Bone marrow (tissue), 2 donors: ENCODE data around the gene PDIA4.
"Not testable (repeated sequence)": the region's sequence is repeated elsewhere in the genome, so short reads cannot be mapped to it uniquely, and the experiment has no call there.

Source experiments
- DNase-seq, 2 donors: peaks; one replicate each; lab custom pipeline; 2025; lab: John Stamatoyannopoulos, UW

Gene PDIA4, protein sequence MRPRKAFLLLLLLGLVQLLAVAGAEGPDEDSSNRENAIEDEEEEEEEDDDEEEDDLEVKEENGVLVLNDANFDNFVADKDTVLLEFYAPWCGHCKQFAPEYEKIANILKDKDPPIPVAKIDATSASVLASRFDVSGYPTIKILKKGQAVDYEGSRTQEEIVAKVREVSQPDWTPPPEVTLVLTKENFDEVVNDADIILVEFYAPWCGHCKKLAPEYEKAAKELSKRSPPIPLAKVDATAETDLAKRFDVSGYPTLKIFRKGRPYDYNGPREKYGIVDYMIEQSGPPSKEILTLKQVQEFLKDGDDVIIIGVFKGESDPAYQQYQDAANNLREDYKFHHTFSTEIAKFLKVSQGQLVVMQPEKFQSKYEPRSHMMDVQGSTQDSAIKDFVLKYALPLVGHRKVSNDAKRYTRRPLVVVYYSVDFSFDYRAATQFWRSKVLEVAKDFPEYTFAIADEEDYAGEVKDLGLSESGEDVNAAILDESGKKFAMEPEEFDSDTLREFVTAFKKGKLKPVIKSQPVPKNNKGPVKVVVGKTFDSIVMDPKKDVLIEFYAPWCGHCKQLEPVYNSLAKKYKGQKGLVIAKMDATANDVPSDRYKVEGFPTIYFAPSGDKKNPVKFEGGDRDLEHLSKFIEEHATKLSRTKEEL

DNA sequence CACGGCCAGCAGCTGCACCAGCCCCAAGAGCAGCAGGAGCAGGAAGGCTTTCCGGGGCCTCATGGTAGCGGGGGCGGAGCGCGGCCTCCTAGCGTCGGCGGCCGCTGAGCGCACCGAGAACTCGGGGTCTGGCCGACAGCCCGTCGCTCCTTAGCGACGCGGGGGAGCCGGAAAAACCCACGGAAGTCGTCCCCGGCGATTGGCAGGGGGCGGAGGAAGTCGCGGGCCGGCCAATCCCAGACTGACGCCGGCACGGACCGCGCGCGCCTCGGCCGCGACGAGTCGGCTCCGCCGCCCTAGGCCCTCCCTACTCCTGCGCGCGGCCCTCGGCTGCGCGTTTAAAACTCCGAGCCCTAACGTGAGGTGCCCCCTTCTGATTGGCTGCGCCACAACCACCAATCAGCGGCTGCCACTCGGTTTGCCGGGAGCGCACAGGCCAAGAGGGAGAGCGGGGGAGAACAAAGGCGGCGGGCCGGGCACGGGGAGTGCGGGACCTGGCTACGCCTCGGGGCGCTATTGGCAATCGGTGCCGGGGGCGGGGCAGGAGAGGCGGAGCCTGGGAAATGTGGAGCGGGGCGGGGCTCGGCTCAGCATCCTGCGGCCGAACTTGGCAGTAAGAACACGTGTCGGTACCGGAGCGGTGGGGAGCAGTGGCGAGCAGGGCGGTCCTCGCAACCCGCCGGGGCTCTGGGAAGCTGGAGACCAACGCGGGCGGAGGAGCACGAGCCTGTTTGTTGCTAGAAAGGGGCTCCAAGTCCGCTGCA lies at the start of gene PDIA4:
PDIA4 (minus strand) TSS at position 160 of the 764 bp plus-strand sequence; CDS start at position 63, 97 bp downstream.
- peak; percentile 93 to 99 for DNase-seq

DNA sequence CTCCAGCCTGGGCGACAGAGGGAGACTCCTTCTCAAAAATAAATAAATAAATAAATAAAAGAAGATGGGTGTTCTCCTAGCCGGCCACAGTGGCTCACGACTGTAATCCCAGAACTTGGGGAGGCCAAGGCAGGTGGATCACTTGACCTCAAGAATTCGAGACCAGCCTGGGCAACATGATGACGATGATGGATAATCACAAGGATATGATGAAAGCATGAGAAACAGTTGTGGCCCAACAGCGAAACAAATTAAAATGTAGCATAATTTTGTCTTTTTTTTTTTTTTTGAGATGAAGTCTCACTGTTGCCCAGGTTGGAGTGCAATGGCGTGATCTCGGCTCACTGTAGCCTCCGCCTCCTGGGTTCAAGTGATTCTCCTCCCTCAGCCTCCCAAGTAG lies 49.3 kb upstream of the PDIA4 start:
- no peak for DNase-seq

DNA sequence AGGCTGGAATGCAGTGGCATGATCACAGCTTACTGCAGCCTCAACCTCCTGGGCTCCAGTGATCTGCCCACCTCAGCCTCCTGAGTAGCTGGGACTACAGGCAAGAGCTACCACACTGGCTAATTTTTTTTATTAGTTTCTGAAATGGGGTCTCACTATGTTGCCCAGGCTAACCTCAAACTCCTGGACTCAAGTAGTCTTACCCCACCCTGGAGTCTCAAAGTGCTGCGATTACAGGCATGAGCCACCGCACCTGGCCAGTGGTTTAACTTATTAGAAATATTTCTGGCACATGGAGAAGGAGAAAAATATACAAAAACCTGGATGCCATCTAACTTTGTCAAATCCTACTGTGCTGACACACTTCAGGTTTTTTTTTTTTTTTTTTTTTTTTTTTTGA lies 47.0 kb upstream of the PDIA4 start:
- DNase-seq = no peak

DNA sequence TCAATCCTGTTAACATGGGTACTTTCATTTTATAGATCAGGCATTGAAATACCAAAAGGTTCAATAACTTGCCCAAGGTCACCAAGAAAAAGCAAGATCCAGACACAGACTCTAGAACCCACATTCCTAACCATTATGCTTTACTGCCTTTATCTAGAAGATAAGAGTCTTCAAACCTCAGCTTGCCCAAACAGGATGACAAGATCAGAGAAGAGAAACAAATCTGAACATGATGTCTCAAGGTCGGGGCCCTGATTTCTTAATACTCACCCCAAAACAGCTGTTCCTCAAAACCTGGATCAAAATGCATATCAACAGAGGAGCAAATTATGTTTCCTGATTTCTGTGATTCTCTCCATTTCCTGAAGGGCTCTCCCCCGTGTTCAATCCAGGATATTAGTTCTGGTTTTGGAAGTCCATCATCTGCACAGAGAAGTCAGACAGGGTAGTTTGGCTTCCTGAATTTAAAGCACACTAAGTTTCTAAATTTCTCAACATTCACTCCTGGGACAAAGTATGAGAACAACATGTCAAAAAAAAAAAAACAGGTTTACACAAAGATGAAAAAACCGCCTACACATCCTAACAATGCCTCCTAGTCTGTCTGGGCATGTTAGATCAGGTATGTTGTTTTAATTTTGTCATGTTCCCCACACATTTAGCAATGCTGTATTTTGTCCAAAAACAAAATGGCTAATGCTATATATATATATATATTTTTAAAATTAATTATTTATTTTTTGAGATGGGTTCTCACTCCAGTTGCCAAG lies 46.0 kb upstream of the PDIA4 start:
- no peak for DNase-seq

DNA sequence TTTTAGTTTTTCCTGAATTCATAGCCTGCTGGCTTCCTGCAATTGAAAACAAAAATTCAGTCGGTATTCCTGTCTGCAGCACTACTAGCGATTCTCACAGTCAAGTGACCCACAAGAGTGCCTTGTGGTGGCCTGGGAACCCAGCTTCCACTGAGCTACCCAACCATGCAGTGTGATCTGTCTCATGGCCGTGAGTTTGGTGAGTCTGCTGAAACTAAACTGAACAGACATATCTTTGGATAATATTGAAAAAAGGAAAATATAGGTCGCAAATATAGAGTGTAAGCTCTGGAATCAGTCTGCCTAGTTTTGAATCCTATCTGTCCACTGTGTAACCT lies 44.1 kb upstream of the PDIA4 start:
- DNase-seq = no peak

DNA sequence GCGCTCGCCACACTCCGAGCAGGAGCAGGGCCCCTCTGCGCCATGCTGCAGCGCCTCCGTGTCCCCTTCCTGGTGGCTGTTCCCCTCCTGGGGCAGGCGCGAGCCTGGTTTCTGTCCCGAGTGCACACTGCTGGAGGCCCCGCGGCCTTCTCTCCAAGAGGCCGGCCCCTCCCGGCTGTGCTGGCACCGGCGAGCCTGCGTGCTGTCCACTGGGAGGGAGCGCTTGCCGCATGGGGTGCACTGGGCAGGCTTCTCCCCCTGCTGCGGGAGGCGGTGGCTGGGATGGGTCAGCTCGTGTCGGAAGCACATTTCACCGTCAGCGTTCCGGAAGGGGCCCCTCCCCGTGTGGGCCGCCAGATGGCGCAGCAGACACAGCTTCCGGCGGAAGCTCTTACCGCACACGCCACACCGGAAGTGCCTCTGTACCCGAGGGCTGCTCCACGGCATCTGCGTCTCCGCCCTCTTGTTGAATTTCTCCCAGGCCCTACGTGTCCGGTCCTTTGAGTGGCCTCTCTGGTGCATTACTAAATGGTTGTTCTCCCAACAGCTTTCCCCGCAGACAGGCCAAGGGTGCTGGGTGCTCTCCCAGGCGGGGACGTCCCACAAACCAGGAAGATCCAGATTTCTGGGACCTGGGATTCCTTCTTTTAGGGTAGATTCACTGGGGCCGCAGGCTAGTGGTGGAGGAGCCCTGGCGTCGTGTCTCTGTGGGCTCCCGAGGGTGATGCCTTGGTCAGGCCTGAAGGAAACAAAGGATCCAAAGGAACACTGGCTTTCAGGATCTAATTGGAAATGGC lies 43.5 kb upstream of the PDIA4 start:
- no peak for DNase-seq

DNA sequence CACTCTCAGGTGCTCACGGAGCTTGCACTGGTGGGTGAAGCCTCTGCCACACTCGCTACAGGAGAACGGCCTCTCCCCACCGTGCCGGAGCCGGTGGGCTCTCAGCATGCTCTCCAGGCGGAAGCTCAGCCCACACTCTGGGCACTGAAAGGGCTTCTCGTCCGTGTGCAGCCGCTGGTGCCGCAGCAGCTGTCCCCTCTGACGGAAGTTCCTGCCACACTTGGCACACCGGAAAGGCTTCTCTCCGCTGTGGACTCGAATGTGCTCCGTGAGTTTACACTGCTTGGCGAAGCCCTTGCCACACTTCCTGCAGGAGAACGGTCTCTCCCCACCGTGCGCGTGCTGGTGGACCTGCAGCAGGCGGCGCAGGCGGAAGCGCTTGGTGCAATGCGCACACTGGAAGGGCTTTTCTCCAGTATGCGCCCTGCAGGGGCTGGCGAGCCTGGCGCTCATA lies 42.9 kb upstream of the PDIA4 start:
- DNase-seq = no peak

DNA sequence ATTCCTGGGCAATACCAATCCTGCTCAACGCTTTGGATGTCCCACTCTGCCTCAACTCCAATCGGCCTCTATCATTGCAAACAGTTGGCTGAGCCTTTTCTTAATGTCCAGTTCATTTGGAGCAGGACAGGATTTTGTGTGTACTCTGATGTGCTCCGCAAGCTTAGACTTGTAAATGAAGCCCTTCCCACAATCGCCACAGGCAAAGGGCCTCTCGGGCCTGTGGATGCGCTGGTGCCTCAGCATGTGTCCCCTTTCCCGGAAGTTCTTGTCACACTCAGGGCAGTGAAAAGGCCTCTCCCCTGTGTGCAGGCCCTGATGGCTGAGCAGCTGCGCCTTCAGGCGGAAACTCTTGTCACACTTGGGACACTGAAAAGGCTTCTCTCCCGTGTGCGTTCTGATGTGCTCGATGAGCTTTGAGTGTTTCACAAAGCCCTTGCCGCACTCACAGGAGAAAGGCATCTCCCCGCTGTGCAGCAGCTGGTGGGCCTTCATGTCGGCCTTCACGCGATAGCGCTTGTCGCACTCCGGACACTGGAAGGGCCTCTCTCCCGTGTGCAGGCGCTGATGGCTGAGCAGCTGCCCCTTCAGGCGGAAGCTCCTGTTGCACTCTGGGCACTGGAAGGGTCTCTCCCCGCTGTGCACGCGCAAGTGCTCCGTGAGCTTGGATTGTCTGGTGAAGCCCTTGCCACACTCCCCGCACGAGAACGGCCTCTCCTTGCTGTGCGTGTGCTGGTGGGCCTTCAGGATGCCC lies 42.2 kb upstream of the PDIA4 start:
- no peak for DNase-seq

DNA sequence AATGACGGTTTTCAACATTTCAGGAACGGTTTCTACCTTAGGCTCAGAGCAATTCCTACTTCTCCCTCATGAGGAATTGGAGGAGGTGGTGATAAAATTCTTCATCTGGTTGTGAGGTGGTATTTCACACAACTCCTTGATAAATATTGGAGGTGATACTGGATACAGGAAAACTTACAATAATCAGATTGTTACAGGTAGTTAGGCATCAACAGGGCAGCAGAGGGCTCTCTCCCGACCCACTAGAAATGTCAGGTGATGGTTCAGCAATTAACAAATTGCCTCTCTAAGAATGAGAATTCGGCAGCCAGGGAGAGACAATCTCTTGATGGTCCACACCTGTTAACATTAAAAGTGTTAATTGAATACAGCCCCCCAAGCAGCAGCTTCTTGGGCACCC lies 39.6 kb upstream of the PDIA4 start:
- no peak for DNase-seq

DNA sequence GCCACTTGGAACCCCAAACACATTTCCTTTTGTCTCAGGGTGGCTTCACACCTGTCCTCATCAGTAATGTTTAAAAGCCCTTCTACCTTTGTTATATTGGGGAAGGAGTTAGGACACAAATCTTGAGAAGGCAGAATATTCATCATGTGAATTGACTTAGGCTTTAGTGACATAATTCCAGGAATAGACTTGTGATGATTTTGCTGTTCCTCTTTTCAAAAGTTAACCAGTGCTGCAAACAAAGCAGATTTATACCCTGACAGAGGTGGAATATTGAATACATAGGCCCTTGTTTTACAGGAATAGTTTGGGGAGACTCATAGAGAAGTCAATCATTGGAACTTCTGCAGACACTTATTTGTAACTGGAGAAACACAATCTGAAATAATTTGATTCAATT lies 35.2 kb upstream of the PDIA4 start:
- no peak for DNase-seq

DNA sequence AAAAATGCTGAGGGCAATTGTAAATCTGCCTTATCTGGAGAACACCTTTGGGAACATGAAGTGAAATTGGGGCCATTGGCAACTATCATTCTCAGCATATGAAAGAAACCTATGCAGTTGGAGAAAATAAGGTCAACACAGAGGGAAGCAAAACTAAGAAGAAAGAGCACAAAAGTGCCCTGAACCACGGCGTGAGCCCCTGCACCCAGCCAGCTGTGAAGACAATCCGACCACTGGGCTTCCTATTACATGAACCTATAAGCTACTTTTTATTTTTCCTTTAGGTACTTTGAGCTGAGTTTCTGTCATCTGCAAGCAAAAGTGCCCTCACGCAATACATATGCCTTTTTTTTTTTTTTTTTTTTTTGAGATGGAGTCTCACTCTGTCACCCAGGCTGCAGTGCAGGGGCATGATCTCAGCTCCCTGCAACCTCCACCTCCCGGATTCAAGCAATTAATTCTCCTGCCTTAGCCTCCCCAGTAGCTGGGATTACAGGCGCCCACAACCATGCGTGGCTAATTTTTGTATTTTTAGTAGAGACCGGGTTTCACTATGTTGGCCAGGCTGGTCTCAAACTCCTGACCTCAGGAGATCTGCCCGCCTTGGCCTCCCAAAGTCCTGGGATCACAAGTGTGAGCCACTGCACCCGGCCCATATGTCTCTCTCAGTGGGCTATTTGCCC lies 34.1 kb upstream of the PDIA4 start:
- not testable (repeated sequence) for DNase-seq

DNA sequence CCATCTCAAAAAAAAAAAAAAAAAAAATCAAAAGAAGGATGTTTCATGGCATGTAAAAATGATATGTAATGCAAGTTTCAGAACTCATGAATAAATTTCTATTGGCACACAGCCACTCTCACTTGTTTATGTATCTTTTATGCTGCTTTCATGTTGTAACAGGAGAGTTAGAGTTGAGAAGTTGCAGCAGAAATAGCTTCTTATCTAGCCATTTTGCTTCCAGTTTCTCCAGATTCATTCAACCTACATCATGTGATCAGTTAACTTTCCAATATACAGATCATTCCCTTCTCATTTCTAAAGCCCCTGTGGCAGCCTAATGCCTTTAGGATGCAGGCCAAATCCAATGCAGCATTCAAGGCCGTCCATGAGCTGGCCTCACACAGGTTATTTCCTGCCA lies 31.9 kb upstream of the PDIA4 start:
- no peak for DNase-seq

DNA sequence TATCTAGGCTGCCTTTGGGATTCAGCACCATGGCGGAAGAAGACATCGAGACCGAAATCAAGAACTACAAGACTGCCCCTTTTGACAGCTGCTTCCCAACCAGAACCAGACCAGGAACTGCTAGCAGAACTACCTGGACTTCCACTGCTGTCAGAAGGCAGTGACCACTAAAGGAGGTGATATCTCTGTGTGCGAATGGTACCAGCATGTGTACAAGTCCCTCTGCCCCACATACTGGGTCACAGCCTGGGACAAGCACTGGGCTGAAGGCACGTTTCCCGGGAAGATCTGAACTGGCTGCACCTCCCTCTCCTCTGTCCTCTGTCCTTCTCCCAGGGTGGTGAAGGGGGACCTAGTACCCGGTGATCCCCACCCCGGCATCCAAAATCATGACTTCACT lies 25.6 kb upstream of the PDIA4 start:
- DNase-seq = no peak

DNA sequence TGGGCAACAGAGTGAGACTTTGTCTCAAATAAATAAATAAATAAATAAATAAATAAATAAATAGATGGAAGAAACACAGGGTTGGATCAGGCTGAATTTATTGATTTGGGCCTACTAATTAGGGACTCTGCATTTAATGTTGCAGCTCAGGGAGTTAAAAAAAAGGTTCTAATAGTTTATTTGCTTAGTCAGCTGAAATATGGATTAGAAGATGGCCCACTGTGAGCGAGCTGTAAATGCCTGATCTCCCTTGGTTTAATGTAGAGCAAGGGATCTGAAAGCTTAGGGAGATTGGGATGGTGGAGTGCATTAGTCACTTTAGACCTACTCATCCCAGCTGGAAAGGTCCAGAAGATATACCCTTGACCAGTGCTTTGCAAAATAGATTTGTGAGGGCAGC lies 25.1 kb upstream of the PDIA4 start:
- no peak for DNase-seq

DNA sequence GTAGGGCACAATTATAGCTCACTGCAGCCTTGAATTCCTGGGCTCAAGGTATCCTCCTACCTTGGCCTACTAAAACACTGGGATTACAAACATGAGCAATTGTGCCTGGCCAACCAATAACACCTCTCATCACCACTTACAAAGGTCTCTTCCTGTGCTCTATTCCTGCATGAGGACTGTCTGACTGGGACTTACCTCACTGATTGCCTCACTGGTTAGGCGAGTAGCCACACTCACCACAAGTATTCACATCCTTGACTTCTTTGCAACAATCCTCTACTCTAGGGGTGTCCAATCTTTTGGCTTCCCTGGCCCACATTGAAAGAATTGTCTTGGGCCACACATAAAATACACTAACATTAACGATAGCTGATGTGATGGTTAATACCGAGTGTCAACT lies 22.6 kb upstream of the PDIA4 start:
- DNase-seq = no peak

DNA sequence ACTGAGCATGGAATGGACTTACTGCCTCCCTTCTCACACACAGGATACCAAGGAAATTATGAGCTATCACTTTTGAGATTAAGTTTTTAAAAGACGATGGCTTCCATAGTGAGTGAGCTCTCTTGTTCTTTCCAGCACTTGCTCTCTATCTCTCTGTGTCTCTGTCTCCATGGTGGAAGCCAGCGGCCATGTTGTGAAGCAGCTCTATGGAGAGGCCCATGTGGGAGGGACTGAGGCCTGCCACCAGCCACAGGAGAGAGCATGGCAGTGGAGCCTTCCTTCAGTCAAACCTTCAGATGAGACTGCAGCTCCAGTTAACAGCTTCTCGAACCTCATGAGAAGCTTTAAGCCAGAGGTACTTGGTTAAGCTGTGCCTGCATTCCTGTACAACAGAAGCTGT lies 20.5 kb upstream of the PDIA4 start:
- no peak for DNase-seq

DNA sequence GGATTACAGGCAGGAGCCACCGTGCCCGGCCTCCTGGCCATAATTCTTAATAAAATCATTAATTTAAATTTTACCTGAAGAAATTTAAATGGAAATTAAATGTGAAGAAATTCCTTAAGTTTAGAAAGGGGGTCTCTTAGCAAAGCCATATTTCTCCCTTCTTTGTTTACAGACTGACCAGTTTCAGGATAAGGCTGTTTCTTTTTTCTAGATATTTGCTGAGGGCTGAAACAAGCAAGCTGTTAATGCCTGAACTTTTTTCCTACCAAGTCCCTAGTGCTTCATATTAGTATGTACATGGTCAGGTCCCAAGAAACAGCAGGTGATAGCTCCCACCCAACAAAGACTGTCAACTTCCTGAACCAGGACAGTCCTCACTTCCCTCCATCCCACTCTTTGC lies 18.1 kb upstream of the PDIA4 start:
- DNase-seq = no peak

DNA sequence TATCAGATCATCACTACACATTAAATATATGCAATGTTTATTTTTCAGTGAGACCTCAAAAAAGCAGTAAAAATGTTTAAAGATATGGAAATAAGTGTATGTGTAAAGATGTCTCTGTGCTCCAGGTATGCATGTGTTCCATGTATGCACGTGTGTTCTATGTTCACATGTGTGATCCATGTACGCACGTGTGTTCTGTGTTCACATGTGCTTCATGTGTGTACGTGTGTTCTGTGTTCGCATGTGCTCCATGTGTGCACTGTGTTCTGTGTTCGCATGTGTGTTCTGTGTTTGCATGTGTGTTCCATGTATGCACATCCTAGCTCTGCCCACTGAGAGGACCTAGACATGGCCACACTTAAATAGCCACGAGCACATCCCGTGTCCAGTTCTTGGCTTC lies 15.6 kb upstream of the PDIA4 start:
- no peak for DNase-seq

DNA sequence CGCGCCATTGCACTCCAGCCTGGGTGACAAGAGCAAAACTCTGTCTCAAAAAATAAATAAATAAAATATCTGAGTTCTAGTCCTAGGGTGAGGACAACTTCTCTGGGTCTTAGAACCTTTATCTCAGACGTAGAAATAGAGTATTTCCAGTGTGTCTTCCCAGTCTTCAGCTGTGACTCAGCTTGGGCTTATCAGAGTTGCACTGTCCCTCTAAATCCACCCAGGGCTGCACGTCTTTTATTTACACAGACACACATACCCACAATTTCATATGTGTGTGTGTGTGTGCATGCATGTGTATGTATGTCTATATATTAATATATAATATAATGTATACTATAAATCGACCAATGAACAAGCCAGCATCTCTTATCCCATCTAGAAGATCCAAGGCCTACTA lies 13.0 kb upstream of the PDIA4 start:
- no peak for DNase-seq

DNA sequence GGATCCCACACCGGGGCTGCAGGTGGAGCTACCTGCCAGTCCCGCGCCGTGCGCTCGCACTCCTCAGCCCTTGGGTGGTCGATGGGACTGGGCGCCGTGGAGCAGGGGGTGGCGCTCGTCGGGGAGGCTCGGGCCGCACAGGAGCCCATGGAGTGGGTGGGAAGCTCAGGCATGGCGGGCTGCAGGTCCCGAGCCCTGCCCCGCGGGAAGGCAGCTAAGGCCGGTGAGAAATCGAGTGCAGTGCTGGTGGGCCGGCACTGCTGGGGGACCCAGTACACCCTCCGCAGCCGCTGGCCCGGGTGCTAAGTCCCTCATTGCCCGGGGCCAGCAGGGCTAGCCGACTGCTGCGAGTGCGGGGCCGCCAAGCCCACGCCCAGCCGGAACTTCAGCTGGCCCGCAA lies 10.3 kb upstream of the PDIA4 start:
- DNase-seq = not testable (repeated sequence)
